Measurements from ENCODE around the gene LTB4R2. TPM values are rescaled to one million over a fixed set of nuclear protein-coding genes. Genes with fewer than 3 reads are reported as not detected.
A peak's percentile ranks its signal among the peaks of the same experiment; 100 is the strongest.

Gene LTB4R2
- total and polyA plus RNA-seq, 7 donors = 0.08 to 2.3 (median 0.96) TPM

DNA sequence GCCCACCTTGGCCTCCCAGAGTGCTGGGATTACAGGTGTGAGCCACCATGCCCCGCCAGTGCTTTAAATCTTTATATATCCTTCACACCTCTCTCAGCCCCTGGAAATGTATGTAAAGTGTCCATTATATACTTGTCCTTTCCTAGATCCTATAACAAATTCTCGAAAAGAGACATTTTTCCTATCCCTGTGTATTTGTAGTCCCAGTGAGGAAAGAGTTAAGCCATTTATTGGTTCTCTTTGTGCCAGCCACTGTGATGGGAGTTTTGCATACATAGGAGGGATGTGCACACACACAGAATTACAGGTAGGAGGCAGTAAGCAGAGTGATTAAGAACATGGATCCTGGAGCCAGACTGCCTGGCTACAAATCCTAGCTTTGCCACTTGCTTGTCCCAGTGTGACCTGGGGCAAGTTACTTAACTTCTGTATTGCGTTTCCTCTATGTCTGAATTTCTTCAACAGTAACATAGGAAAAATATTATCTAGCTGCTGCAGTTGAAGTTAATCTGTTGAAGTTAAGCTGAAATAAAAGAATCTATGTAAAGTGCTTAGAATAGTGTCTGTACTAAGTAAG, 36.4 kb upstream of the LTB4R2 start:
- Histone ChIP-seq H3K4me3 (no peak overlapping the region), H3K27me3 (ENCODE audit: insufficient read depth in 3 of 3, low read length in 2 of 3) (no peaks in the 10 kb centered on the region), H3K4me1 (no peaks in the 10 kb centered on the region), H3K9me3 (no peaks in the 10 kb centered on the region), H3K36me3 (ENCODE audit: insufficient read depth in 1 of 2, low read depth in 1 of 2) (peaks cover 8 to 14% of the 10 kb centered on the region in 2 donors), H3K27ac (no peak overlapping the region)
- TF ChIP-seq, protein P1, sequence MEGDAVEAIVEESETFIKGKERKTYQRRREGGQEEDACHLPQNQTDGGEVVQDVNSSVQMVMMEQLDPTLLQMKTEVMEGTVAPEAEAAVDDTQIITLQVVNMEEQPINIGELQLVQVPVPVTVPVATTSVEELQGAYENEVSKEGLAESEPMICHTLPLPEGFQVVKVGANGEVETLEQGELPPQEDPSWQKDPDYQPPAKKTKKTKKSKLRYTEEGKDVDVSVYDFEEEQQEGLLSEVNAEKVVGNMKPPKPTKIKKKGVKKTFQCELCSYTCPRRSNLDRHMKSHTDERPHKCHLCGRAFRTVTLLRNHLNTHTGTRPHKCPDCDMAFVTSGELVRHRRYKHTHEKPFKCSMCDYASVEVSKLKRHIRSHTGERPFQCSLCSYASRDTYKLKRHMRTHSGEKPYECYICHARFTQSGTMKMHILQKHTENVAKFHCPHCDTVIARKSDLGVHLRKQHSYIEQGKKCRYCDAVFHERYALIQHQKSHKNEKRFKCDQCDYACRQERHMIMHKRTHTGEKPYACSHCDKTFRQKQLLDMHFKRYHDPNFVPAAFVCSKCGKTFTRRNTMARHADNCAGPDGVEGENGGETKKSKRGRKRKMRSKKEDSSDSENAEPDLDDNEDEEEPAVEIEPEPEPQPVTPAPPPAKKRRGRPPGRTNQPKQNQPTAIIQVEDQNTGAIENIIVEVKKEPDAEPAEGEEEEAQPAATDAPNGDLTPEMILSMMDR (IDR thresholded peaks at IDR 0.05) = no peak
- ATAC-seq (no peak), DNase-seq (peak in 1 of 2 donors; percentile 13)
- WGBS, 3 donors = 76 to 87% (median 81%) methylated on average over 3 of the region's 3 CpGs
- intact Hi-C loops (cut with DNase I) = no loop called here

DNA sequence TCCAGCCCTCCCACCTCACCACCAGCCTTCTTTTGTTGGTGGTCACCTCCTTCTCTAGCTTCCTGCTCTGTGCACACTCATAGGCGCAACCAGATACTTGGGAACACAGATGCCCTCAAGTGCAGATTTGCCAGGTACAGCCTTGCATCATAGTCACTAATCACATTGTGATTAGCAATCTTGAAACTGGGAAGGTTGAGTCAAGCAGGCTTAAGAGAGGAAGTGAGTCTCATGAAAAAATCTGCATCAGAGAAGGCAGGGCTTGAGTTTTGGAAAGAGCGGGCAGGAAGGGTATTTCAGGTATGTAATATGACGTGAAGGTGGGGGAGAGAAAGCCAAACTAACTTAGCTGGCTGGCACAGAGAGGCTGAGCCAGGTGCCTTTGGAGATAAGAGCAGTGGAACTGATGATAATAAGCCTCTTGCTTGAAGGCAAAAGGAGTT, 35.8 kb upstream of the LTB4R2 start:
- no peak overlapping the region for H3K4me3 ChIP-seq
- intact Hi-C loops (cut with DNase I) = no loop called here
- no peak overlapping the region for H3K27ac ChIP-seq
- H3K9me3 ChIP-seq = no peaks in the 10 kb centered on the region
- ATAC-seq (no peak), DNase-seq (peak in 1 of 2 donors; percentile 1)
- TF ChIP-seq, protein P1 (IDR thresholded peaks at IDR 0.05) = no peak
- H3K36me3 ChIP-seq (ENCODE audit: insufficient read depth in 1 of 2, low read depth in 1 of 2) = peaks cover 3 to 8% of the 10 kb centered on the region in 2 donors
- WGBS, 3 donors = 74 to 91% (median 88%) methylated on average over 3 of the region's 3 CpGs
- H3K27me3 ChIP-seq (ENCODE audit: insufficient read depth in 3 of 3, low read length in 2 of 3) = no peaks in the 10 kb centered on the region
- H3K4me1 ChIP-seq = no peaks in the 10 kb centered on the region

DNA sequence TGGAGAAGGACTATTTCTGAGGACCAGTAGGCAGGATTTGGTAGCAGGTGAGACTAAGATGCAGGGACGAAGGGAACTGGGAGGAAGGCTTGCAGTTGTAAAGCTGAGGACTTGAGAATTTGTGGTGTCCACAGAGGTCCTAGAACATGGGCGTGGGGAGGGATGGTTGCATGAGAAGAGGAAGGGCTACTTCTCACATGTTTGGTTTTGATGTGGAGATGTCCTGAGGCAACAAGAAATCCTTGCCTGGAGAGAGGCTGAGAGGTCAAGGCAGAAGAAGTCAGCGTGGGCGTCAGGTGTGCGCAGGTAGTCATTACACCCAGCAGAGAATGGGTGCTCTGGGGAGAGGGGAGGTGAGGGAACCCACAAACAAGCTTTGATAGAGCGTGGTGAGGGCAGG, 32.9 kb upstream of the LTB4R2 start:
- ATAC-seq (no peak), DNase-seq (peak in 1 of 2 donors; percentile 24)
- intact Hi-C loops (cut with DNase I) = no loop called here
- TF ChIP-seq, protein P1 (IDR thresholded peaks at IDR 0.05) = no peak
- Histone ChIP-seq H3K27ac (no peak overlapping the region), H3K4me3 (no peak overlapping the region), H3K27me3 (ENCODE audit: insufficient read depth in 3 of 3, low read length in 2 of 3) (no peaks in the 10 kb centered on the region), H3K4me1 (no peaks in the 10 kb centered on the region), H3K36me3 (ENCODE audit: insufficient read depth in 1 of 2, low read depth in 1 of 2) (no peaks in the 10 kb centered on the region), H3K9me3 (no peaks in the 10 kb centered on the region)
- WGBS, 3 donors = 92 to 95% (median 95%) methylated on average over 6 of the region's 6 CpGs

DNA sequence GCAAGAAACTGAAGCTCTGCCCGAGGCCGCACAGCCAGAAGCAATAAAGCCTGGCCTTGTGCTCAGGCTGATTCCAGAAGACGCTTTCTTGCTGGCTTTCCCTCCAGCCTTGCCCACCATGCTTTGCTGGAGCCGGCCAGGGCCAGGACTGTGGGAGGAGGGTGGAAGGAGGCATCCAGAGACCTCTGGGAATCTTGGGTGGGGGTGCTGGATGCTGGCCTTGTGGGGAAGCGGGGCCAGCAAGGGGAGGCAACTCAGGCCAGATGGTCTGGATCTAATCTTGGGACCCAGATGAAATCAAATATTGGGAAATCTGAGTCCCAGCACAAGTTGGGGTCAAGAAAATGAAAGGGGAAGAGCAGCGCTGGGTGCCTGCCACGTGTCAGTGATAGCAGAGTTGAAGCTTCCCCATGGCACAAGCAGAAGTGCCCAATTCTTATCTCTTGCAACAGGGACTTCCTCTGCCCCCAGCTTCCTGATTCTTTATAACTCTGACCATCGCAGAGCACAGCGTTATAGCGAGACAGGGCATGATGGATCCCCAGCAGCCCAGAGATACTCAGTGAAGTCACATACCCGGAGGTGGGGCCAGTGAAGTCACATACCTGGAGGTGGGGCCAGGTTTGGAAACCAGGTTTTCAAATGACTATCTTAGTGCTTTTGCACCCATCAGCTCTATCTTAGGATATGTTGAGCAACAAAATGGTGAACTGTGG, 32.2 kb upstream of the LTB4R2 start:
- Histone ChIP-seq H3K27me3 (ENCODE audit: insufficient read depth in 3 of 3, low read length in 2 of 3) (no peaks in the 10 kb centered on the region), H3K27ac (no peak overlapping the region), H3K9me3 (no peaks in the 10 kb centered on the region), H3K4me1 (no peaks in the 10 kb centered on the region), H3K4me3 (no peak overlapping the region), H3K36me3 (ENCODE audit: insufficient read depth in 1 of 2, low read depth in 1 of 2) (no peaks in the 10 kb centered on the region)
- DNase-seq = peak in 1 of 2 donors; percentile 52
- intact Hi-C loops (cut with DNase I) = no loop called here
- TF ChIP-seq, protein P1 (IDR thresholded peaks at IDR 0.05) = no peak
- no peak for ATAC-seq
- WGBS, 3 donors = 82 to 89% (median 87%) methylated on average over 11 of the region's 11 CpGs
